GM12865 (cell line): Measurements from ENCODE around the gene ACOXL.

ENCODE experiments used
- DNase-seq: peaks from one replicate; pipeline ENCODE4 v3.0.0; 2010; ENCODE audit warnings: low read depth
- H3K4me3 ChIP-seq: 2 replicates; pipeline ENCODE4 v1.5.1; 2011; ENCODE audit warnings: mild to moderate bottlenecking, low read depth, low read length, control low read depth
- TF ChIP-seq, protein P1 (sequence below): IDR thresholded peaks from 2 replicates; pipeline ENCODE4 v1.5.1; 2011; ENCODE audit warnings: low read length, control low read depth, low read depth, inconsistent platforms; ENCODE audit not compliant: insufficient read depth; ENCODE audit errors: missing control alignments

ACOXL gene

DNA sequence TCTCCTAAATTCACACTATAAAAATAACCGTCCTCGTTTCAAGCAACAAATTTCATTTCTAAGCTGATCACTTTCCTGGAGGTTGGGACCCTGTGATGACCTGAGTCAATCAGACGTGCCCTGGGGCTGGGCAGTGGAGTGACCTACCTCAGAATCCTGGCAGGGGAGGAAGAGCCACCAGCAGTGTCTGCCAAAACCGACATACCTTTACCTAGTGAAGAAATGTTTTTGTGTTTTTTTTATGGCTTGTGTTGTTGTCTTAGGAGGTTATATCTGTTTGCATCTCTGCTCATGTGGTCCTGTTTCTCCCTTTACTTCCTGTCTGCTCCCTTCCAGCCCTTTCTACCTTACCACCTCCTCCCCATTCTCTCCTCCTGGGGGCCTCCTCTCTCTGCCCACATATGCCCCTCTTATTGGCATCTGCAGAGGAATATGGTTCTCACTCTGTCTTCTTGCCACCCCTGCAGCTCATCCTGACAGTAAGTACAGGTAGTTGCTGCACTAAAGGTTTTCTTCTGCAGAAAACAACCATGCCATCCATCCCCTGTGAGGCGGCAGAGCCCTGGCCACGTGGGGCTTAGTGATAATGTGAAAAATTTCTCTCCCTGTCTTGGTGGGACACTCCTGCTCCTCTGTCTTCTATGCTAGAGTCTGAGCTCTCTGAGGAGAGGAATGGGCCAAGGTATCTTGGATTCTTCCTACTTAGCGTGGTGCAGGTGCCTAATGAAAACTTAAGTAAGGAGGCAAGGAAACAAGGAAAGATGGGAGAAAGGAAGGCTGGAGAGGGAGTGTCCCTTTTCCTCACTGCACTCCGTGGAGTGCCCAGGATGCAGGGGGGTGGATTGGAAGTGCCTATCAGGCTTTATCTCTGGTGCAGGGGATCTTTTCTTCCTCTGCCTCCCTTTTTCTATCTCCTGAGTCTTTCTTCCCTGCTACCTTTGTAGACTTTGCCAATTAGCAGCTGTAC, 15.4 kb downstream of the ACOXL start:
- DNase-seq: peak; percentile 26
- no peak overlapping the region; the same call in 1 of the 2 replicates for H3K4me3 ChIP-seq
- TF ChIP-seq, protein P1, sequence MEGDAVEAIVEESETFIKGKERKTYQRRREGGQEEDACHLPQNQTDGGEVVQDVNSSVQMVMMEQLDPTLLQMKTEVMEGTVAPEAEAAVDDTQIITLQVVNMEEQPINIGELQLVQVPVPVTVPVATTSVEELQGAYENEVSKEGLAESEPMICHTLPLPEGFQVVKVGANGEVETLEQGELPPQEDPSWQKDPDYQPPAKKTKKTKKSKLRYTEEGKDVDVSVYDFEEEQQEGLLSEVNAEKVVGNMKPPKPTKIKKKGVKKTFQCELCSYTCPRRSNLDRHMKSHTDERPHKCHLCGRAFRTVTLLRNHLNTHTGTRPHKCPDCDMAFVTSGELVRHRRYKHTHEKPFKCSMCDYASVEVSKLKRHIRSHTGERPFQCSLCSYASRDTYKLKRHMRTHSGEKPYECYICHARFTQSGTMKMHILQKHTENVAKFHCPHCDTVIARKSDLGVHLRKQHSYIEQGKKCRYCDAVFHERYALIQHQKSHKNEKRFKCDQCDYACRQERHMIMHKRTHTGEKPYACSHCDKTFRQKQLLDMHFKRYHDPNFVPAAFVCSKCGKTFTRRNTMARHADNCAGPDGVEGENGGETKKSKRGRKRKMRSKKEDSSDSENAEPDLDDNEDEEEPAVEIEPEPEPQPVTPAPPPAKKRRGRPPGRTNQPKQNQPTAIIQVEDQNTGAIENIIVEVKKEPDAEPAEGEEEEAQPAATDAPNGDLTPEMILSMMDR: no peak

DNA sequence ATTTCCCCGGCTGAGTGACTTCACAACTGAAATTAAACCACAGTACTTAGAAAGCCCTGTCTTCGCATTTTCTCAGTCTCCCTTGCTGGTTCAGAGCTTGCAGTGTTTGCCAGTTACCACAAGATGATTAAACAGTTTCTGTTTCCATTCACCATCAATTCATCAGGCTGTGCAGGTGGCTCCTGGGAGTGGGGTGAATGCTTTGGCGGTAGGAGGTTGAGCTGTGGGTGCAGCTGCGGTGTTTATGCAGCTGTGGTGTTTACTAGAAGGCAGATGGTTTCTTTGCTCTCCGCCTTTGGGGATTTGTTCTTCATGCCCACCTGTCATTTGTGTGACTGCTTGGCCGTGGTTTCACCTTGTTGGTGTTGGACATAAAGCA, 16.1 kb downstream of the ACOXL start:
- TF ChIP-seq, protein P1: no peak
- H3K4me3 ChIP-seq: no peak overlapping the region
- DNase-seq: peak; percentile 96

DNA sequence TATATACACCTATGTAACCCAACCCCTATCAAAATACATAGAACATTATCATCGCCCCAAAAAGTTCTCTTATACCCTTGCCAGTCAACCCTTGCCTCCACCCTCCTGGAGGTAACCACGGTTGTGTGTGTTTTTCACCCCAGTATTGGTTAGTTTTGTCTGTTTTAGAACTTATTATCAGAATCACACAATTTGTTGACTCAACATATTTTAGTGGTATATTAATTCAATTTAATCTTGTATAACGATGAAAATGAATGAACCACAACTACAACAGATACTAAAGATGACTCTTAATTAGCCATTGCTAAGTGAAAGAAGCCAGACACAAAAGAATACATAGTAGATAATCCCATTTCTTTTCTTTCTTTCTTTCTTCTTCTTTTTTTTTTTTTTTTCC, 19.3 kb downstream of the ACOXL start:
- DNase-seq: no peak
- TF ChIP-seq, protein P1: no peak
- no peak overlapping the region for H3K4me3 ChIP-seq

DNA sequence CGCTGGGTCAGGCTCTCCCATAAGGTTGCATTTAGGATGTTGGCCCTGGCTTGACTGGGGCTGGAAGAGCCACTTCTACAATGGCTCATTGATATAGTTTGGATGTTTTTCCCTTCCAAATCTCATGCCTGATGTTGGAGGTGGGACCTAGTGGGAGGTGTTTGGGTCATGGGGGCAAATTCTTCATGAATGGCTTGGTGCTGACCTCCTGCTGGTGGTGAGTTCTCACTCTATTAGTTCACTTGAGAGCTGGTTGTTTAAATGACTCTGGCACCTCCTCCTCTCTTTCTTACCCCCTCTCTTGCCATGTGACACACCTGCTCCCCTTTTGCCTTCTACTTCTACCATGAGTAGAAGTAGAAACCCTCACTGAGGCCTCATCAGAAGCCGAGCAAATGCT, 20.5 kb downstream of the ACOXL start:
- DNase-seq: no peak
- TF ChIP-seq, protein P1: no peak
- H3K4me3 ChIP-seq: no peak overlapping the region

DNA sequence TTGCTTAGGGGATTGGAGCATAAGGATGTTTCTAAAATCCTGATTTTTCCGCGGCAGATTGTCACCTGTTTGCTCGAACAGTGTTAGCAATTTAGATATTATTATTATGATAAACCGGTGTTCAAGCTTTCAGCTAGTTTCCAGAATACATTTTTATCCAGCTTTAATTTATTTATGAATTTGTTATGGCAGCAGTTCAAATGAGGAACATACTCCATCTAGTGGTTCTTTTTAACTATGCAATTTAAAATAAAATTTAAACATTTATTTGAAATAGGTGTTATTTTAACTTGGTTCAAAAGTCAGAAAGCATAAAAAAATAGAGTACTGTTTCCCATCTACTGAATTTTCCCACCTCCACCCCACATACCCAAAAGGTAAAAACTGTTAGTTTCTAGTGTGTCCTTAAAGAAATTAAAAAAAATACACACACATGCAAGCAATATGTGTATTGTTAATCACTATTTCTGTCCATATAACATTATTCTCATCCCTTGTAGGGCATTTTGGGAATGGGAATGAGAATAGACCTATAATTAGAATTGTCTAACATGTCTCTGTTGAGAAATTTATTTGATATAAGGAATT, 23.2 kb downstream of the ACOXL start:
- DNase-seq: no peak
- no peak overlapping the region for H3K4me3 ChIP-seq
- TF ChIP-seq, protein P1: peak; percentile 20

DNA sequence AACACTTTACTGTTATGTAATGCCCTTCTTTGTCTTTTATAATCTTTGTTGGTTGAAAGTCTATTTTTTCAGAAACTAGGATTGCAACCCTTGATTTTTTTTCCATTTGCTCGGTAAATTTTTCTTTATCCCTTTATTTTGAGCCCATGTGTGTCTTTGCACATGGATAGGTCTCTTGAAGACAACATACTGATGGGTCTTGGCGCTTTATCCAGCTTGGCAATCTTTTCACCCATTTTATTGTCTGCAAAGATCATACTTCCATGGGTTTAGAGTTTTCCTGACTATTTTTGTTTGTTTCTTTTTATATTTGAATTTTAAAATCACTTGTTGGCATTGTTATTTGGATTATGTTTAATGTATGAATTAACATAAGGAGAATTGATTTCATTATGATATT, 27.0 kb downstream of the ACOXL start:
- H3K4me3 ChIP-seq: no peak overlapping the region
- TF ChIP-seq, protein P1: no peak
- DNase-seq: no peak
